DMS153 (cell line): Measurements from ENCODE around the gene MFN1.

Source experiments
- DNase-seq: peaks from one replicate; lab custom pipeline; 2025; lab: John Stamatoyannopoulos, UW

MFN1 gene

GRCh38 chr3:179348325-179349013 is 960 bp downstream of the MFN1 start:
- DNase-seq = no peak

GRCh38 chr3:179355996-179356395 is 8.5 kb downstream of the MFN1 start:
- no peak for DNase-seq

- no peak for DNase-seq
Observed at GRCh38 chr3:179363332-179363731, 15.8 kb downstream of the MFN1 start.

- DNase-seq = no peak
Observed at GRCh38 chr3:179369621-179370020, 22.1 kb downstream of the MFN1 start.

GRCh38 chr3:179373938-179374337 is 26.4 kb downstream of the MFN1 start:
- DNase-seq = no peak

DNA sequence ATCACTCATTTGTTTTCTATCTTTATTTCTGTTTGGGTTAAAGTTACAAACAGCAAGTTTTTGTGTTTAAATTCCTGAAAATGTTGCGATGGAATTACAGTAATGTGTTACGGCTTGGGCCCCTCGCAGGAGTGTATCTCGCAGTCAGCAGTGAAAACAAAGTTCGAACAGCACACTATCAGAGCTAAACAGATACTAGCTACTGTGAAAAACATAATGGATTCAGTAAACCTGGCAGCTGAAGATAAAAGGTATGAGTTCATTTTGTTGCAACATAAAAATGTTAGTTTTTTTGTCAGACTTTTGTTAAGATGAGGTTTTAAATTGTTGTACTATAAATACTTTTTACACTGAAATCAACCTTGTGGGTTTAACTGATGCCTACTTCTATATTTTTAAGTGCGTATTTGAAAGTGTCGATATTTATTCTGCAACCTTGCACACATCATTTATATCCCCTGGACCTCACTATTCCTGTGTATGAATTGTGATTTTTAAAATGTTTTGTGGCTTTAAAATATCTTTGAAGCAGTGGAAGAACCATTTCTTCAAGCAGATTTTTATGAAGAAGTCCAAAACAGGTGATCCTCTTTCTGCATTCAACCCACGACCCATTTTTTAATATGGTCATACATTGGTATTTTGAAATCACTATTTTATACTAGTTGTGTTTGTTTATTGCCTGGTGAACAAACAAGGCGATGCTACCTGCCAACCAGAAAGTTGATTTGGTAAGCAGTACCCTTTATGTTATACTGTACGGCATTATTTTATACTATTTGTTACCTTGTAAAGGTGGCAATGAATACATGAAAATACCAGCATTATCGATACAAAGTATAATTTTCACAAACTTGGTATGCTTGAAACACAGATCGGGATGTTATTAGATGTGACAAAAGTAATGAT is 27.8 kb downstream of the MFN1 start:
- DNase-seq = no peak

DNA sequence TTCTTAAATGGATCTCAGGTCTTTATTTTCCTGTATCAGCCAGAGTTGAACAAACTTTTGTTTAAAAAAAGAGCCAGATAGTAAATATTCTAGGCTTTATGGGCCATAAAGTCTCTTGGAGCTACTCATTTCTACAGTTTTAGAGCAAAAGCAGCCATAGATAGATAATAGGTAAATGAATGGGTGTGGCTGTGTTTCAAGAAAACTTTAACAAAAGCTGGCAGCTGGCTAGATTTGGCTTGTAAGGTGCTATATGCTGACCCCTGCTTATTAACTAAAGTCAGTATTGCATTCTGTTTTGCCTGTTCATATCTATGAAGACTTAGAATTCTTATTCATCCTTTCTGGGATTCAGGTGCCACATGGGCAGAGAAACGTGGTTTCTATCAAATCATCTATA is 29.0 kb downstream of the MFN1 start:
- no peak for DNase-seq

- DNase-seq = no peak
Observed at GRCh38 chr3:179391906-179392305, 44.4 kb downstream of the MFN1 start.

DNA sequence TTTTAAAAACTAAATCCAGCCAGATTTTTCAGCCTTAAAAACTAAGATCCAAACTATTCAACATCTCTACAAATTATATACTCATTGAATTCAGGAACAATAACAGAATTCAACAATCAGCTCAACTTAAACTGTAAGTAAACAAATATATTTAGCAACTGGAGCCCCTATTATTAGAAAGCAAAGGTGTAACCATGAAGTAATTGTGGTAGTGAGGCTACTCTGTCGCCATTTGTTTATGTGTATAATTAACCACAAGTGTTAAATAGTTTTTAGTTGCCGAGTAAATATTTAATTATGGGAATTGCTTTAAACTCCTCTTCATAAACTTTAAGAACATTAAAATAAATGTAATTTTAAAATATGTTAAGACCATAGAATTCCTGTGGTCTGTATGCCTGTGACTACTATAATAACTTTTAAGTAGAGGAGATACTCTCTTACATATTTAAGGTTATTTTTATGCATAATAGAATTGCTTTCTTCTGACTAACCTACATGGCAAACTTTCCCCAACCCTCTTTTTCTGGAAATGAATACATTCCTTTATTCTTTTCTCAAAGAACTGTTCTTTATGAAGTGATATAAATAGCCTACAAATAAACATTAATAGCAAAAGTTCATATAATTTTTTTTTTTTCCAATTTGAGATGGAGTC is 51.2 kb downstream of the MFN1 start:
- no peak for DNase-seq

DNA sequence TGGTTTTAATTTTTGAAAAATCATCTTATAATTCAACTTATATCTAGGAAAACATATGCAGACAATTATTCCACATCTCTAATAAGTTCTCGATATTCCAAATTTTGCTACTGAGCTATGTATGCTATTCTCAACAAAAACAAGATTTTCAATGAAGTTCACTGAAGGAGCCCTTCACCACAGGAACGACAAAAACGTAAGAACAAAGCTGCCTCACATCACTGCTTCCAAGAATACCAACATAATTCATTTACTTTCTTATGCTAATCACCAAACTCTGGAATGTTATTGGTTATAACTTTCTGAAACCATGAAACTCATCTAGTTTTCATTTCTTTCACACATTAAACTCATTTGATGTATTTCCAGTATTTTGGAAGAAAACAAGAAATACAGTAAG is 54.1 kb downstream of the MFN1 start:
- DNase-seq = no peak

DNA sequence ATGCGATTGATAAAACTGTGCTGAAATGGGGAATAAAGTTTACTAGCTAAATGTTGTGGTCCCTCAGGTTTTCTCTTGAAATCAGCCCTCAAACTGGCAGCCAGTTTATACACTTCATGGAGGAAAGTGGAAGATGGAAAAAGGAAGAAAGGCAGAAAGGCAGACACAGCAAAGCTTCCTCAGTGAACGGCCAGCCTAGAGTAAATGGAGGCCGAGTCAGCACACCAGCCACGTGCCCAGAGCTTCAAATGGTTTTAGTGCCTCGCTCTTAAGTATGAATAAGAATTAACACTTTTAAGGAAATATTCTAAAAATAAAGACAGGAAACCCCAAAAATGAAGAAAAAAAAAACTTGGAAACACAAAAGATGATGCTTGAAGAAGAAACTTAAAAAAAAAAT is 55.5 kb downstream of the MFN1 start:
- no peak for DNase-seq

DNA sequence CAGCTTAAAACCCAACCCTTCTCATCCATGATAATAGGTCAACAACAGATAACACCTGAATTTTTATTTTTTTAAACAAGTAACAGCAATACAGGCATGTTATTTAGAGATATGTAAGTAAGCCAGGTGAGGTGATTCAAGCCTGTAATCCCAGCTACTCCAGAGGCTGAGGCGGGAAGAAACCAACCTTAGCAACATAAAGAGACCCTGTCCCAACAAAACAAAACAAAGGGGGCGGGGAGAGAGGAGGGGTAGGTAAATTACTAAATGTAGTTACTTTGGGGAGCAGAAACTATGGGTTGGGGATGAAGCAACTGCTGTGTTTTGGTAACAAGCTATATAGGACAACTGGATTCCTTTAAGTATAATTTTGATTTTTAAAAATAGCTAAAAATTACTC is 56.8 kb downstream of the MFN1 start:
- no peak for DNase-seq

DNA sequence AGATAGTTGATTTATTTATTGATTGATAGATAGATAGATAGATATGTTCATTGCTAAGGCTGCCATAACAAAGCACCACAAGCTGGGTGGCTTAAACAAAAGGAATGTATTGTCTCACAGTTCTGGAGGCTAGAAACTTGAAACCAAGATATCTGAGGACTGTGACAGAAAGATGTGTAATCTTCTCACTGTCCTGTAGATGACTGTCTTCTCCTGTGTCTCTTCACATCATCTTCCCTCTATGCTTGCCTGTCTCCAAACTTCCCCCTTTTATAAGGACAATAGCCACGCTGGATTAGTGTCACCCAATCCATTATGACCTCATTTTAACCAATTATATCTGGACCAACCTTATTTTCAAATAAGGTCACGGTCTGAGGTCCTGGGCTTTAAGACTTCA is 62.8 kb downstream of the MFN1 start:
- DNase-seq = no peak

DNA sequence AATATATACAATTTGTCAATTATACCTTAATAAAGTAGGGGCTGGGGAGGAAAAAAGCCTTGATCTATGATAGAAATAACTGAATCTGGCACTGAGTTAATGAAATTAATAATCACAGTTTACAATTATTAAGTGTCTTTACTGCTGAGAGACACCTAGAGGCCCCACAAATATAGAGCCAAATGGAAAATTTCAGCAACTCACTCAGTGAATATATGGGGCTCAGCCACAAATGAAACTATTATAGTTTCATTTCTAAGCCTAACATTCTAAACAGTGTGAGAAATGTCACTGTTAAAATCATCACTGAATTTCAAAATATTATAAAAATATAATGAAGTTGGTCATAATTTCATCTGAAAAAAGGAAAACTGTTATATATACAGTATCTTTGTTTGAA is 63.5 kb downstream of the MFN1 start:
- DNase-seq = no peak

GRCh38 chr3:179414804-179415203 is 67.3 kb downstream of the MFN1 start:
- no peak for DNase-seq

- no peak for DNase-seq
Observed at GRCh38 chr3:179415377-179415776, 67.9 kb downstream of the MFN1 start.

GRCh38 chr3:179416681-179417080 is 69.2 kb downstream of the MFN1 start:
- no peak for DNase-seq

DNA sequence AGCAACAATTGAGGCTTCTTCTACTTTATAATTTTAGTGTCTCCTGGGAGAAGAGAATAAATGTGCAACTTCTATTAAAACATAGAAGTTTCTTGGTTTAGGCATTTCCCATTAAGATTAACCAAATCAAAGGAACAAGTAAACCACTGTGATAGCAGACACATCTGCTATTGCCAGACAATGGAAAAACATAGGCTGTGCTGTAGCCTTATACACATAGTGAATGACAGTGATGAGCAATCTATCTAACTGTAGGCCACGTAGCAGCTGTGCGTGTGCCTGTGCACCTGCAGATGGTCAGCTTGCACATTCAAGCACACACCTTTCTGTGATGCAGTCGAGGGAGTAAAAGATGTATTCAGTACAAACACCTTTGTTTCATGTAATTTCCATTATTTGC is 71.1 kb downstream of the MFN1 start:
- no peak for DNase-seq

- no peak for DNase-seq
Observed at GRCh38 chr3:179421500-179421899, 74.0 kb downstream of the MFN1 start.

DNA sequence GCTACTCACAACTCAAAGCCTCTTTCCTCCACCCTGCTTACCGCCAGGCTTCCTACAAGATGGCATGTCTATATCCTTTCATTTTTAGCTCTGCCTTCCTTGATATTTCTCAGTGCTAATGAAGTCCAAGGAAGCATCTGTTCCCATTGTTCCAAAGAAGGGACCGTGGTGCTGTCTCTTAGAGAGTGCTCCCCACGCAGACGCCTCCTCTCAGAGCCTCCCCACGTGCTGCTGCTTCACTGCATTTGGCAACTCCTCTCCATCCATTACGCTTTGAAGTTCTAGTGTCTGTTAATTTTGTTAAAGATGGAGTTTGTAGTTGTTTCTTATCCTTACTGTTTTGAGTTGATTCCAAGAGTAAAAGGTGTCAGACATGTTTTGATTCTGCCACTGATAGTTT is 77.6 kb downstream of the MFN1 start:
- no peak for DNase-seq

GRCh38 chr3:179428876-179429548 is 81.5 kb downstream of the MFN1 start:
- no peak for DNase-seq

GRCh38 chr3:179430277-179430870 is 82.9 kb downstream of the MFN1 start:
- DNase-seq = no peak
